Cardiac fibroblast (primary cell): ENCODE results near the gene CADM2.

Source experiments
- DNase-seq, 2 donors: peaks; one replicate each; pipeline versions ENCODE4 v3.0.0 to v3.0.0-alpha.2; 2010; ENCODE audit warnings: low read depth in 2 of 2
- H3K4me3 ChIP-seq, 2 donors: replicated peaks in 1 of 2; 1 replicate in 1 of 2; 2 replicates in 1 of 2; pipeline ENCODE4 v1.5.1; 2011; ENCODE audit warnings: low read depth in 2 of 2, low read length in 2 of 2, mild to moderate bottlenecking in 2 of 2, moderate library complexity in 1 of 2
- TF ChIP-seq, protein P1 (sequence below): IDR thresholded peaks from one replicate; pipeline ENCODE4 v1.5.1; 2011; ENCODE audit warnings: low read depth, mild to moderate bottlenecking, low read length, inconsistent platforms

The CADM2 gene

DNA sequence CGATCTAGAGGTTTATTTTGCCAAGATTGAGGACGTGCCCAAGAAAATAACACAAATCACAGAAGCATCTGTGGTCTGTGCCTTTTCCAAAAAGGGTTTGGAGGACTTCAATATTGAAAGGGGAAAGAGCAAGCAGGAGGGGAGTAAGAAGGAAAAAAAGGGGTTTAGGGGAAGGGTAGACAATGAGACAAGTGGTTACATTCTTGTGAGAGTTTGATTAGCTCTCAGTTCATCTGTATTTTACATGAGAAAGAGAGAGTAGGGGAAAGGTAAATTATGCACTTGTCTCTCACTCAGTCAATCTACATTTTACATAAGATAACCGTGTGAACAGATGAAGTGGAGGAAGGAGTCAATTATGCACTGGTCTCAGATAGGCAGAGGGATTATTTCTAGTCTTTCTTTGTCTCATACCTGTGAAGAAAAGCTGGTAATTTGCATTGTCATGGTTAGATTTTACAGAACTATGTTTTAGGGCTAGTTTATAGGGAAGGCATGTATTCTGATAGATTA, 931.3 kb downstream of the CADM2 start:
- no peak overlapping the region for H3K4me3 ChIP-seq

DNA sequence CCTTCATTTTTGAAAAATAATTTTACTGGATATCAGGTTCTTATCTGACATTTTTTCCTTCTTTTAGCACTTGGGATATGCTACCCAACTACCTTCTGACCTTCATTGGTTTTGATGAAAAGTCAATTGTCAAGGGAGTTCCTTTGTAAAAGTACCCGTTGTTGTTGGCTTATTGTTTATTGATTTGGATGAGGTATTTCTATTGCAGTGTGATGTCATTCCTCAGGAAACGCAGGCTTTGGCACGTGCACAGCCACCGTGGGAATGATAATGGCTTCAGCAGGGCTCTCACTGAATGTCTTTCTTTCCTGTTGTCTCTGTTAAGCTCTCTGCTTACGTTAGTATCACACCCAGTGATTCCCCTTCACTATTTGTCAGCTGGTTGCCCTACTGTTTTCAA, 944.6 kb downstream of the CADM2 start:
- no peak overlapping the region for H3K4me3 ChIP-seq
- TF ChIP-seq, protein P1, sequence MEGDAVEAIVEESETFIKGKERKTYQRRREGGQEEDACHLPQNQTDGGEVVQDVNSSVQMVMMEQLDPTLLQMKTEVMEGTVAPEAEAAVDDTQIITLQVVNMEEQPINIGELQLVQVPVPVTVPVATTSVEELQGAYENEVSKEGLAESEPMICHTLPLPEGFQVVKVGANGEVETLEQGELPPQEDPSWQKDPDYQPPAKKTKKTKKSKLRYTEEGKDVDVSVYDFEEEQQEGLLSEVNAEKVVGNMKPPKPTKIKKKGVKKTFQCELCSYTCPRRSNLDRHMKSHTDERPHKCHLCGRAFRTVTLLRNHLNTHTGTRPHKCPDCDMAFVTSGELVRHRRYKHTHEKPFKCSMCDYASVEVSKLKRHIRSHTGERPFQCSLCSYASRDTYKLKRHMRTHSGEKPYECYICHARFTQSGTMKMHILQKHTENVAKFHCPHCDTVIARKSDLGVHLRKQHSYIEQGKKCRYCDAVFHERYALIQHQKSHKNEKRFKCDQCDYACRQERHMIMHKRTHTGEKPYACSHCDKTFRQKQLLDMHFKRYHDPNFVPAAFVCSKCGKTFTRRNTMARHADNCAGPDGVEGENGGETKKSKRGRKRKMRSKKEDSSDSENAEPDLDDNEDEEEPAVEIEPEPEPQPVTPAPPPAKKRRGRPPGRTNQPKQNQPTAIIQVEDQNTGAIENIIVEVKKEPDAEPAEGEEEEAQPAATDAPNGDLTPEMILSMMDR = no peak
- DNase-seq = no peak

More for the DNA sequence above, 931.3 kb downstream of the CADM2 start:
- TF ChIP-seq, protein P1 = no peak
- no peak for DNase-seq

DNA sequence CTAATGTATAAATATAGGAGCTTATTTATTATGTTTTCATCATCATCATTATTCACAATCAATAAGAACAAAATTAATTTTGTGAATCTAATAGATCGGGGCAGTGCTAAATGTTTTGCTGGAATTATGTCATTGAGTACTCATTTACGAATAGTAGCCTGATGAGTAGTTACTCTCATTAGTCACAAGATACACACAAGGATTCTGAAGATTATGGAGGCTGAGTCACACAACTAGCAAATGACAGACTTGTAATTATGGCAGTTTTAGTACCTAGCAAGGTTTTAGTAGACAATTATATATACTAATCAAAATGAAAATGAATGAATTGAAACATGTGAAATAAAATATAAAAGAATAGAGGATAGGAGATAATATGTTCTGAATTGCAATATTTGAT, 954.2 kb downstream of the CADM2 start:
- TF ChIP-seq, protein P1 = no peak
- DNase-seq = no peak
- no peak overlapping the region for H3K4me3 ChIP-seq

DNA sequence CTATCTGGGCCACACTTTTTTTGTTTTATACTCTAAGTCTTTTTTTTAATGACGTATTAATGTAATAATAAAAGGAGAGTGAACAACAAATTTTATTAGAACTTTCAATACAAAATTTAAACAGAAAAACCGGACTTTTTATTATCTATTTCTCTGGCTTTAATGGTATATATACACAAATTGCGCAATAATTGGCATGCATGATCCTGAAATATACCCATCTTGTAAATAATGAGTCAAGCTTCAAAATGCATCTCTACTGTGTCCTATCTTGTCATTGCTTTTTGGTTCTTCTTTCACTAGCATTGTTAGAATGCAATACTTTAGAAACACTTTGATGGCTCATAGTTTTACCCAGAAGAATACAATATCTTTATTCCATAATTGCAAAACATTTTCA, 963.6 kb downstream of the CADM2 start:
- DNase-seq = no peak
- TF ChIP-seq, protein P1 = no peak
- no peak overlapping the region for H3K4me3 ChIP-seq

DNA sequence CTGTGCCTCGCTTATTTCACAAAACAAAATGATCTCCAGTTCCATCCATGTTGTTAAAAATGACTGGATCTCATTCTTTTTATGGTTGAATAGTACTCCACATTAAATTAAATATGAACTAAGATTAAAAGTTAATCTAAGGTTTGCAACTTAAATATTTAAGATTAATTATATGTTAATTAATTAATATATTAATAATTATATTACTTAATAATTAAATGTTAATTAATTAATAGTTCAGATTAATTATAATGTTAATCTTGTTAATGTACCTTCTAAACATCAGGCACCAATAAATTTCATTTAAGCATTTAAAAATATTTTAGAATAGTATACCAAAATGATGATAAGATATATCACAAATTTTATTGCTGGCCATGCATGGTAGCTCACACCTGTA, 971.9 kb downstream of the CADM2 start:
- H3K4me3 ChIP-seq = no peak overlapping the region
- no peak for DNase-seq
- TF ChIP-seq, protein P1 = no peak

DNA sequence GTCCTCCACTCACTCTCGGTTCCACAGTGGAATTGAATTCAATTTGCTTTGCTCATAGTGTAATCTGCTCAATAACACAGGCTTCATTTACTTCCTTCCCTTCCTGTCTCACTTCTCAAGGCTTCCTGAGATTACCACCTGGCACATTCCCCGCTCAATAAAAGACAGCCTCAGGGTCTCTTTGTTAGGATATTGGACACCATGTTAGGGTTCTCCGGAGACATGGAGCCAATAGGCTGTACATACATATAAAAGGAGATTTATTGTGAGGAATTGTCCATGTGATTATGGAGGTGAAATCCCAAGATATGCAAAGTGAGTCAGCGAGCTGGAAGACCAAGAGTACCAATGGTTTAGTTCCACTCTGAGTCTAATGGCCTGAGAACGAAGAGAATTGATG, 974.5 kb downstream of the CADM2 start:
- TF ChIP-seq, protein P1 = no peak

DNA sequence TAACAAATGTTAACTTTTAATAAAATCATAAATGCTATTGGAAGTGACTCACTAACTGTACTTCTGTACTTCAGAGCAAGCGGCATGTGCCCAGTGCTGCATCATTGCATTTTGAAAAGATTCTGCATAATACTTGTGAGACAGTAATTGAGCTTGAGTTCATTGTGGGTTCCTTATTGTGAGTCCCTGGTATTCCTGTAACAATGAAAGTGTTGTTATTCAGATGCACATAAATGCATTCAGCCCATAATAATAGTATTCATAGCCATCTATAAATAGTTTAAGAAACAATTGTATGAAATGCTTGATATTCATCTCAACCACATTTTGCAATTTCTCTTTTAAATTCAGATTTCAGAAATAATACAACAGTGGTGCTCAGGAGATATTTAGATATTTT, 976.4 kb downstream of the CADM2 start:
- H3K4me3 ChIP-seq = no peak overlapping the region
- TF ChIP-seq, protein P1 = no peak
- DNase-seq = no peak

More for the DNA sequence above, 974.5 kb downstream of the CADM2 start:
- H3K4me3 ChIP-seq = no peak overlapping the region
- no peak for DNase-seq
